ENCODE data around the gene IFNAR1.
A peak's percentile ranks its signal among the peaks of the same experiment; 100 is the strongest.
"Not testable (repeated sequence)": the region's sequence is repeated elsewhere in the genome, so short reads cannot be mapped to it uniquely, and the experiment has no call there.

Gene IFNAR1

GRCh38 chr21:33360881-33361602 is 36.3 kb downstream of the IFNAR1 start:
- no peaks in the 10 kb centered on the region for H3K27me3 ChIP-seq (replicated peaks; ENCODE audit: control insufficient read depth, insufficient read depth, low read length, poor library complexity, severe bottlenecking)
- H3K9me3 ChIP-seq (ENCODE audit: control insufficient read depth, low read length), result no peaks in the 10 kb centered on the region
- DNase-seq, result peak; percentile 68 to 76 (median 71)
- H3K27ac ChIP-seq (ENCODE audit: insufficient read depth, low read length, poor library complexity, severe bottlenecking), result peak overlapping the region; percentile 64
- H3K4me1 ChIP-seq (ENCODE audit: control insufficient read depth, insufficient read depth, low read length, poor library complexity, severe bottlenecking), result peaks cover 3% of the 10 kb centered on the region
- peaks cover 10% of the 10 kb centered on the region for H3K36me3 ChIP-seq (ENCODE audit: control insufficient read depth, insufficient read depth, low read length)
- H3K4me3 ChIP-seq (ENCODE audit: insufficient read depth, low read depth, low read length, poor library complexity, severe bottlenecking), result peak overlapping the region; percentile 40

GRCh38 chr21:33362044-33362555 is 37.3 kb downstream of the IFNAR1 start:
- DNase-seq, result peak; percentile 56 to 73 (median 67)
- H3K27me3 ChIP-seq (replicated peaks; ENCODE audit: control insufficient read depth, insufficient read depth, low read length, poor library complexity, severe bottlenecking), result no peaks in the 10 kb centered on the region
- H3K9me3 ChIP-seq (ENCODE audit: control insufficient read depth, low read length), result peaks cover 6% of the 10 kb centered on the region
- H3K4me3 ChIP-seq (ENCODE audit: insufficient read depth, low read depth, low read length, poor library complexity, severe bottlenecking), result peak overlapping the region; percentile 40
- peak overlapping the region; percentile 64 for H3K27ac ChIP-seq (ENCODE audit: insufficient read depth, low read length, poor library complexity, severe bottlenecking)
- H3K36me3 ChIP-seq (ENCODE audit: control insufficient read depth, insufficient read depth, low read length), result peaks cover 1% of the 10 kb centered on the region
- peaks cover 3% of the 10 kb centered on the region for H3K4me1 ChIP-seq (ENCODE audit: control insufficient read depth, insufficient read depth, low read length, poor library complexity, severe bottlenecking)

GRCh38 chr21:33363911-33364609 is 39.3 kb downstream of the IFNAR1 start:
- not testable (repeated sequence) for H3K36me3 ChIP-seq (ENCODE audit: control insufficient read depth, insufficient read depth, low read length); H3K4me3 ChIP-seq (ENCODE audit: insufficient read depth, low read depth, low read length, poor library complexity, severe bottlenecking); DNase-seq; H3K27me3 ChIP-seq (replicated peaks; ENCODE audit: control insufficient read depth, insufficient read depth, low read length, poor library complexity, severe bottlenecking); H3K27ac ChIP-seq (ENCODE audit: insufficient read depth, low read length, poor library complexity, severe bottlenecking); H3K4me1 ChIP-seq (ENCODE audit: control insufficient read depth, insufficient read depth, low read length, poor library complexity, severe bottlenecking)
- peaks cover 11% of the 10 kb centered on the region for H3K9me3 ChIP-seq (ENCODE audit: control insufficient read depth, low read length)

- H3K27me3 ChIP-seq (replicated peaks; ENCODE audit: control insufficient read depth, insufficient read depth, low read length, poor library complexity, severe bottlenecking), result no peaks in the 10 kb centered on the region
- no peak overlapping the region for H3K4me3 ChIP-seq (ENCODE audit: insufficient read depth, low read depth, low read length, poor library complexity, severe bottlenecking)
- no peaks in the 10 kb centered on the region for H3K36me3 ChIP-seq (ENCODE audit: control insufficient read depth, insufficient read depth, low read length)
- H3K4me1 ChIP-seq (ENCODE audit: control insufficient read depth, insufficient read depth, low read length, poor library complexity, severe bottlenecking), result peaks cover 3% of the 10 kb centered on the region
- H3K9me3 ChIP-seq (ENCODE audit: control insufficient read depth, low read length), result peaks cover 11% of the 10 kb centered on the region
- DNase-seq, result no peak
- no peak overlapping the region for H3K27ac ChIP-seq (ENCODE audit: insufficient read depth, low read length, poor library complexity, severe bottlenecking)
Measured at GRCh38 chr21:33364830-33365229, 40.1 kb downstream of the IFNAR1 start.

GRCh38 chr21:33367309-33367973 is 42.7 kb downstream of the IFNAR1 start:
- Histone ChIP-seq H3K27me3 (replicated peaks; ENCODE audit: control insufficient read depth, insufficient read depth, low read length, poor library complexity, severe bottlenecking) (no peaks in the 10 kb centered on the region), H3K9me3 (ENCODE audit: control insufficient read depth, low read length) (peaks cover 11% of the 10 kb centered on the region), H3K4me1 (ENCODE audit: control insufficient read depth, insufficient read depth, low read length, poor library complexity, severe bottlenecking) (no peaks in the 10 kb centered on the region), H3K4me3 (ENCODE audit: insufficient read depth, low read depth, low read length, poor library complexity, severe bottlenecking) (no peak overlapping the region), H3K36me3 (ENCODE audit: control insufficient read depth, insufficient read depth, low read length) (no peaks in the 10 kb centered on the region), H3K27ac (ENCODE audit: insufficient read depth, low read length, poor library complexity, severe bottlenecking) (no peak overlapping the region)
- DNase-seq, result no peak

GRCh38 chr21:33368124-33368523 is 43.4 kb downstream of the IFNAR1 start:
- Histone ChIP-seq H3K9me3 (ENCODE audit: control insufficient read depth, low read length) (peaks cover 11% of the 10 kb centered on the region), H3K4me1 (ENCODE audit: control insufficient read depth, insufficient read depth, low read length, poor library complexity, severe bottlenecking) (no peaks in the 10 kb centered on the region), H3K4me3 (ENCODE audit: insufficient read depth, low read depth, low read length, poor library complexity, severe bottlenecking) (no peak overlapping the region), H3K36me3 (ENCODE audit: control insufficient read depth, insufficient read depth, low read length) (no peaks in the 10 kb centered on the region), H3K27me3 (replicated peaks; ENCODE audit: control insufficient read depth, insufficient read depth, low read length, poor library complexity, severe bottlenecking) (no peaks in the 10 kb centered on the region), H3K27ac (ENCODE audit: insufficient read depth, low read length, poor library complexity, severe bottlenecking) (no peak overlapping the region)
- no peak for DNase-seq

GRCh38 chr21:33368576-33368975 is 43.8 kb downstream of the IFNAR1 start:
- no peaks in the 10 kb centered on the region for H3K4me1 ChIP-seq (ENCODE audit: control insufficient read depth, insufficient read depth, low read length, poor library complexity, severe bottlenecking)
- H3K4me3 ChIP-seq (ENCODE audit: insufficient read depth, low read depth, low read length, poor library complexity, severe bottlenecking), result no peak overlapping the region
- no peak for DNase-seq
- no peaks in the 10 kb centered on the region for H3K27me3 ChIP-seq (replicated peaks; ENCODE audit: control insufficient read depth, insufficient read depth, low read length, poor library complexity, severe bottlenecking)
- no peak overlapping the region for H3K27ac ChIP-seq (ENCODE audit: insufficient read depth, low read length, poor library complexity, severe bottlenecking)
- peaks cover 11% of the 10 kb centered on the region for H3K9me3 ChIP-seq (ENCODE audit: control insufficient read depth, low read length)
- H3K36me3 ChIP-seq (ENCODE audit: control insufficient read depth, insufficient read depth, low read length), result no peaks in the 10 kb centered on the region

GRCh38 chr21:33369586-33369985 is 44.8 kb downstream of the IFNAR1 start:
- no peak for DNase-seq
- Histone ChIP-seq H3K4me1 (ENCODE audit: control insufficient read depth, insufficient read depth, low read length, poor library complexity, severe bottlenecking) (no peaks in the 10 kb centered on the region), H3K36me3 (ENCODE audit: control insufficient read depth, insufficient read depth, low read length) (no peaks in the 10 kb centered on the region), H3K27ac (ENCODE audit: insufficient read depth, low read length, poor library complexity, severe bottlenecking) (no peak overlapping the region), H3K9me3 (ENCODE audit: control insufficient read depth, low read length) (peaks cover 11% of the 10 kb centered on the region), H3K27me3 (replicated peaks; ENCODE audit: control insufficient read depth, insufficient read depth, low read length, poor library complexity, severe bottlenecking) (no peaks in the 10 kb centered on the region), H3K4me3 (ENCODE audit: insufficient read depth, low read depth, low read length, poor library complexity, severe bottlenecking) (no peak overlapping the region)

GRCh38 chr21:33370305-33370704 is 45.5 kb downstream of the IFNAR1 start:
- Histone ChIP-seq H3K27me3 (replicated peaks; ENCODE audit: control insufficient read depth, insufficient read depth, low read length, poor library complexity, severe bottlenecking) (no peaks in the 10 kb centered on the region), H3K4me3 (ENCODE audit: insufficient read depth, low read depth, low read length, poor library complexity, severe bottlenecking) (no peak overlapping the region), H3K27ac (ENCODE audit: insufficient read depth, low read length, poor library complexity, severe bottlenecking) (no peak overlapping the region), H3K9me3 (ENCODE audit: control insufficient read depth, low read length) (peaks cover 11% of the 10 kb centered on the region), H3K36me3 (ENCODE audit: control insufficient read depth, insufficient read depth, low read length) (no peaks in the 10 kb centered on the region), H3K4me1 (ENCODE audit: control insufficient read depth, insufficient read depth, low read length, poor library complexity, severe bottlenecking) (no peaks in the 10 kb centered on the region)
- no peak for DNase-seq

- H3K27me3 ChIP-seq (replicated peaks; ENCODE audit: control insufficient read depth, insufficient read depth, low read length, poor library complexity, severe bottlenecking), result no peaks in the 10 kb centered on the region
- H3K9me3 ChIP-seq (ENCODE audit: control insufficient read depth, low read length), result peaks cover 11% of the 10 kb centered on the region
- H3K4me1 ChIP-seq (ENCODE audit: control insufficient read depth, insufficient read depth, low read length, poor library complexity, severe bottlenecking), result no peaks in the 10 kb centered on the region
- no peak overlapping the region for H3K4me3 ChIP-seq (ENCODE audit: insufficient read depth, low read depth, low read length, poor library complexity, severe bottlenecking)
- H3K36me3 ChIP-seq (ENCODE audit: control insufficient read depth, insufficient read depth, low read length), result no peaks in the 10 kb centered on the region
- DNase-seq, result no peak
- no peak overlapping the region for H3K27ac ChIP-seq (ENCODE audit: insufficient read depth, low read length, poor library complexity, severe bottlenecking)
Measured at GRCh38 chr21:33371366-33371765, 46.6 kb downstream of the IFNAR1 start.

Measured in effector memory CD4-positive, alpha-beta T cell (primary cell).